H1 (cell line): Measurements from ENCODE around the gene TP73. TPM values are rescaled to one million over a fixed set of nuclear protein-coding genes. Genes with fewer than 3 reads are reported as not detected.

Source experiments
- BACH1 ChIP-seq: IDR thresholded peaks from 2 replicates; pipeline ENCODE4 v1.6.1; 2012; ENCODE audit warnings: low read length, improper control_type of control experiment
- BRCA1 ChIP-seq: IDR thresholded peaks from 2 replicates; pipeline ENCODE4 v1.6.1; 2012; ENCODE audit warnings: low read depth, low read length, improper control_type of control experiment
- CBX5 ChIP-seq: fragments of 300-800, 300-1000 bp; sonication (generic); IDR thresholded peaks from 2 replicates; pipeline ENCODE4 v1.7.1; 2016; ENCODE audit warnings: antibody characterized with exemption, low read length, low read depth
- CHD7 ChIP-seq: fragments of 300-600 bp; sonication (generic); IDR thresholded peaks from 2 replicates; pipeline ENCODE4 v1.7.1; 2012; ENCODE audit warnings: low read length, moderate library complexity, mild to moderate bottlenecking, inconsistent platforms; ENCODE audit not compliant: insufficient replicate concordance
- CTBP2 ChIP-seq: IDR thresholded peaks from 2 replicates; pipeline ENCODE4 v1.7.0; 2011; ENCODE audit warnings: borderline replicate concordance, mild to moderate bottlenecking, moderate library complexity, mixed read lengths, low read length; ENCODE audit not compliant: insufficient read depth, insufficient read length
- GTF2F1 ChIP-seq: IDR thresholded peaks from 2 replicates; pipeline ENCODE4 v1.6.1; 2012; ENCODE audit warnings: low read depth, low read length, improper control_type of control experiment, borderline replicate concordance
- KDM1A ChIP-seq: fragments of 200-600, 300-600 bp; sonication (generic); IDR thresholded peaks from 2 replicates; pipeline ENCODE4 v1.7.1; 2016; ENCODE audit warnings: mild to moderate bottlenecking, low read length, borderline replicate concordance
- MAFK ChIP-seq: IDR thresholded peaks from 2 replicates; pipeline ENCODE4 v1.6.1; 2012; ENCODE audit warnings: low read depth, mild to moderate bottlenecking, improper control_type of control experiment, low read length
- POU5F1 ChIP-seq: IDR thresholded peaks from 2 replicates; pipeline ENCODE4 v1.6.1; 2011; ENCODE audit warnings: low read depth, mild to moderate bottlenecking, low read length, moderate library complexity
- RFX5 ChIP-seq: IDR thresholded peaks from 2 replicates; pipeline ENCODE4 v1.6.1; 2011; ENCODE audit warnings: low read depth, low read length, improper control_type of control experiment, borderline replicate concordance
- SAP30 ChIP-seq: fragments of 300-600 bp; sonication (generic); IDR thresholded peaks from 2 replicates; pipeline ENCODE4 v1.7.1; 2012; ENCODE audit warnings: low read length, moderate library complexity, mild to moderate bottlenecking, inconsistent platforms; ENCODE audit not compliant: insufficient read depth, insufficient replicate concordance
- polyA plus RNA-seq, 7 experiments: library from polyadenylated mRNA; depleted of rRNA in 3 of 7; stranded (reverse) in 5 of 7; unstranded in 2 of 7; fragments of >200 nt in 5 of 7; fragments of 200-250 nt in 2 of 7; gene quantifications; 1 replicate in 5 of 7; 2 replicates in 1 of 7; 4 replicates in 1 of 7; pipeline versions ENCODE4 v1.2.1 to v1.2.3, GENCODE V29; 2011 to 2013; ENCODE audit warnings: missing spikeins in 2 of 7, mixed read lengths in 2 of 7
- total RNA-seq: library from RNA; stranded (reverse); fragmentation: NEBNext Ultra II Directional; extraction: Animal tissue kit (Norgen Biotek cat#: 25700); gene quantifications from 2 replicates; pipeline ENCODE4 v1.2.1, GENCODE V29; 2021

TP73 gene
- total and polyA plus RNA-seq, 2 of the 8 experiments (the other 6 are each of a cell fraction or from before 2014, with no cell fraction given): 2.6 to 3.1 TPM

DNA sequence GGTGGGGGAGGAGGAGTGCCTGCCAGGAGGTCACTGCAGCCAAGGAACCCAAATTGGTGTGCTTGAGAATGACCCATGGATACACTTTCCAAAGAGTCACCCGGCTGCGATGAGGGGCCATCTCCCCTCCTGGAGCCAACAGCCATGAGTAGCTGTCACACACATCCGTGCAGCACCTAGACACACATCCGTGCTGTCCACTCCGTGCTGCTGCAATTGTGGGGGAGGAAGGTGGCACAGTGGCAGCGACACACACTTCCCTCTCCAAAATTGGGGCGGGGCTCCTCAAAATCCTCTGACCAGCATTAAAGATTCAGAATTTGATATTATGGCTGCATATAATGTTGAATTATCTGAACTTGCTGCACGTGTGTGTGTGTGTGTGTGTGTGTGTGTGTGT lies 15.8 kb downstream of the TP73 start (continued):
- no peak for TF ChIP-seq CHD7
- no peak for TF ChIP-seq SAP30
- TF ChIP-seq BRCA1: no peak
- TF ChIP-seq POU5F1: no peak
- TF ChIP-seq KDM1A: no peak
- no peak for TF ChIP-seq RFX5
- TF ChIP-seq BACH1: no peak
- no peak for TF ChIP-seq CBX5
- TF ChIP-seq CTBP2: no peak
- no peak for TF ChIP-seq GTF2F1
- TF ChIP-seq MAFK: no peak
